Subcutaneous adipose tissue (tissue), 4 donors: ENCODE measurements around the gene MRPL47. TPM values are rescaled to one million over a fixed set of nuclear protein-coding genes. Genes with fewer than 3 reads are reported as not detected.

Experiments used
- CTCF ChIP-seq: fragments of 450-650 bp; IDR thresholded peaks from one replicate; pipeline ENCODE4 v1.5.1; 2016; ENCODE audit warnings: low read depth, mild to moderate bottlenecking, control low read depth, antibody characterized with exemption, moderate library complexity
- total RNA-seq, 4 donors: library from RNA; depleted of rRNA; stranded (reverse); fragments of >200 nt; gene quantifications; one replicate each; pipeline ENCODE4 v1.1.0, GENCODE V29; 2016

MRPL47 gene
- total RNA-seq, 4 donors from 2014 or later: 12.6 to 58.0 (median 19.4) TPM

DNA sequence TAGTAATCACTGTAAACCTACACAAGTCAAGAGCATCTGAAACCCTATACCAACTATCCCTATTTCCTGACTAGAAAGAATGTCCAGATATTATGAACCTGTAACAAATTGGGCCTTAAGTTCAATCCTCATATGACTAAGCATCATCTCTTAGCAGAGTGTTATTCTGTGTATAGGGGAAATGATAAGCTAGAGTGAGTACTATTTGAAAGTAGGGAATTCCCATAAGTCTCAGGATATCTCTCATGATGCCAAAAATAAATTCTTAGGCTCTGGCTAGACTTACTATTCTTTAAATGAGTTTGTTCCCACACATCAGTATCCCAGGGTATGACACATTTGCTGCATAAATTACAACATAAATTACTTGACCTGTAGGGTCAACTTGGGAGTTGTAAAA is 15.3 kb downstream of the MRPL47 start:
- no peak for TF ChIP-seq CTCF

DNA sequence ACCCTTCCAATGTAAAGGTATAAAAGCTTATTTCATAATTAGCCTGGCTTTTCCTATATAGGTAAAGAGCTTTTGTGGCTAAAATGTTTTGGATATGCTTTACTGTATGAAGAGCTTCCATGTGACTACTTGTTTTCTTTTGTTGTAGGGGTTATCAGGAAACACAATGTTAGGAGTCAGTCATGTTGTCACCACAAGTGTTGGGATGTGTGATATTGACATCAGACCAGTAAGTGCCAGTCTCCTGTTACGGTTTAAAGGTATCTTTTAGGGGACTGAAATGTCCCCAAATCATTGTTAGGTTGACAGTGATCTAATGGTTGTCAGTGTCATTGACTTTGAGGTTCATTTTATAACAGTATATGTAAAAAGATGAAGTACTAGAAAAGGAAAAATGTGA is 23.4 kb downstream of the MRPL47 start:
- no peak for TF ChIP-seq CTCF

GRCh38 chr3:179565496-179565895 is 38.9 kb downstream of the MRPL47 start:
- no peak for TF ChIP-seq CTCF

DNA sequence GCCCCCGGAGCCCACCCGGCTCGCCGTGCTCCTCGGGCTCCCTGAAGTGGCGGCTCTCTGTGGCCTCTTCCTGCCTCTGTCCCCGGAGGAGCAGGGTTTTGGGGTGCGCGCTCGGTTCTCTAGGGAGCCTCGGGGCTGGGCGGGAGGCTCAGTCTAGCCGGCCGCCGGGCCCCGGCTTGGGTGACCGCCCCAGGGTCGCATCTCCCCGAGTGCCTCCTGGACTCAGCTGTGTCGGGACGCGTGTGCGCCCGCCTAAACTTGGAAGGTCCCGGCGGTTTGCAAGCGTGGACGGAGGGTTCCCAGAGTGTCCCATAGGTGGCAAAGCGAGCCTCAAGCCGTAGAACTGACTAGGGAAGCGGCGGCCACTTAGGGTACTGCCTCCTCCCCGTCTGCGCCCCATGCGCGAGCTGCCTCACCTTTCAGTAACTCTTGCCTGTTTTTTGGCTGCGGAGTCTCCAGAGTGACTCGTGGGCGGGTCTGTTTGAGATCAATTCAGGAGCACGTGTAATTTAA is 41.1 kb downstream of the MRPL47 start:
- no peak for TF ChIP-seq CTCF

DNA sequence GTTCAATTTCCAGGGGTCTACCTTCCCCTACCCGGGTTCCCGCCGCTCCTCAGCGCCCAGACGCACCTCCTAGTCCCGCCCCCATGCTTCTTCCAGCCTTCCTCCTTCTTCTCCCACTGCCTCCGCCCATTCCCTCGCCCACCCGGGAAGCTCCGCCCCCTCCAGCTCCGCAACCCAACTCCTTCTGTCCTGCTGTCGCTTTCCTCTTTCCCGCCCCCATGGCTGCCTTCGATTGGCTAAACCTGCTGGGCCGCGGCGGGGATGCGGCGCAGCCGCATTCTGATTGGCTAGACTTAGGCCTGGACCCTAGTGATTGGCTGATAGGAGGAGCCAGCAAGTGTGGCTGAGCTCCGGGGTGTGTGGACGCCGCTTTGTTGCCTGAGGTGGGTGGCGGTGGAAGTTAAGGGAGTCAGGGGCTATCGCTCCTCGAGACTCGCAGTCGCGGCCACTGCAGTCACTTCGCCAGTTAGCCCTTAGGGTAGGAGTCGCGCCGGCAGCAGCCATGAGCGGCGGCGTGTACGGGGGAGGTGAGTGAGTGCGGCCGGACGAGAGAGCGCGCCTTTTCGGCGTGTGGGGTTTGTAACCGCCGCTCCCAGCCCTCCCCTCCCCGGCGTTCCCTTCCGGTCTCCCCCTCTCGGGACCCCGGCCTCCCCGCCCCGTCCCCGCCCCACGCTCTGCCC is 41.7 kb downstream of the MRPL47 start, which contains the start of gene ACTL6A:
Gene ACTL6A (plus strand): TSS at position 336 of the 680 bp plus-strand sequence. CDS start 167 bp downstream, at position 503.
- no peak for TF ChIP-seq CTCF

DNA sequence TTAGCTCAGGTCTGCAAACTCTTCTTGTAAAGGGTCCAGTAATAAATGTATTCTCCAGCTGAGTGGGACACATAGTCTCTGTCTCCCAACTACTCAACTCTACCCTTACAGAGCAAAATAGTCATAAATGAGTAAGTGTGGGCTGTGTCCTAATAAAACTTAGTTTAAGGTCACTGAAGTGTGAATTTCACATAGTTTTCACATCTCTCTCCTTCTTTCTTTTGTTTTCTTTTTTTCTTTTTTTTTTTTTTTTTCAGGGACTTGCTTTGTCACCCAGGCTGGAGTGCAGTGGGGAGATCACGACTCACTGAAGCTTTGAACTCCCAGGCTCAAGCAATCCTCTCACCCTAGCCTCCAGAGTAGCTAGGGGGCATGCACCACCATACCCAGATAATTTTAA is 43.6 kb downstream of the MRPL47 start:
- TF ChIP-seq CTCF: no peak

GRCh38 chr3:179558742-179559364 is 45.6 kb downstream of the MRPL47 start:
- no peak for TF ChIP-seq CTCF
